GM21360 (cell line): Measurements from ENCODE around the gene CASP7.

Experiments used
- ATAC-seq: cut with Tn5 transposase; IDR thresholded peaks from one replicate; pipeline ENCODE4 v1.9.1; 2021; ENCODE audit warnings: mild to moderate bottlenecking, moderate library complexity; ENCODE audit not compliant: unreplicated experiment

CASP7 gene

GRCh38 chr10:113711142-113711541, 31.4 kb downstream of the CASP7 start:
- no peak for ATAC-seq

GRCh38 chr10:113712024-113712423, 32.3 kb downstream of the CASP7 start:
- ATAC-seq = no peak

- ATAC-seq = no peak
These were observed 33.3 kb downstream of the CASP7 start for GRCh38 chr10:113712755-113713639.

- ATAC-seq = no peak
These were observed 33.9 kb downstream of the CASP7 start for GRCh38 chr10:113713640-113713982.

DNA sequence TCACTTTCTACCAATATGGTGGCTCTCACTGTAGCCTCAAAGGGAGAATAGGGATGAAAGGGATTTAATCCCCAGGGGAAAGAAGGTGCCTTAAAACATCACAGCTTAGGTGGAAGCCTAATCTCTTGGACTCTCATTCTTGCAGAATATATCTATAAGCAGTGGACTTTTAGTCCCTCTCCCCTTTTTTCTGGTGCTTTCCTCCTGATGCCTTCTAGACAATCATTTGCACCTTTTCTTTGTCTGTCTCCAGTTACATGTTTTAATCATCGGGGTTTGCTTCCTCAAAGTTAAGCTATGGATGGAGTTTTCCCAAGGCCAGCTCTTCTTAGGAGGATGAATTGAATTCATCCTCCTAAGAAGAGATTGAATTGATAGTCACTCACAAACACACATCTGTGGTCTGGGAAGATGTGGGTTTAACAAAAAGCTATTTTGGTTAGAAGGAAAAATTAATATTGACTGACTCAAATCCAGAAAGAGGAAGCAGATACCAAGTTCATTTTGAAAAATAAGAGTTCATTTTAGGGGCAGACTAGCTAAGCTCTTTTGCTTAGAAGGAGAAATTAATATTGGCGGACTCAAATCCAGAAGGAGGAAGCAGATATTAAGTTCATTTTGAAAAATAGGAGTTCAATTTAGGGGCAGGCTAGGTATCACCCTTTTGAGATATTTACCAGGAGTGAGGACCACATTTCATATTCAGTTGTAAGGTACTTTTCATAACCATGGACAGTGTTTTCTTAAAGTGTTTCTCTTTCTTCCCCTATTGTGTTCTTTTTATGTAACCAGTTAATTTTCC, 36.6 kb downstream of the CASP7 start:
- no peak for ATAC-seq

DNA sequence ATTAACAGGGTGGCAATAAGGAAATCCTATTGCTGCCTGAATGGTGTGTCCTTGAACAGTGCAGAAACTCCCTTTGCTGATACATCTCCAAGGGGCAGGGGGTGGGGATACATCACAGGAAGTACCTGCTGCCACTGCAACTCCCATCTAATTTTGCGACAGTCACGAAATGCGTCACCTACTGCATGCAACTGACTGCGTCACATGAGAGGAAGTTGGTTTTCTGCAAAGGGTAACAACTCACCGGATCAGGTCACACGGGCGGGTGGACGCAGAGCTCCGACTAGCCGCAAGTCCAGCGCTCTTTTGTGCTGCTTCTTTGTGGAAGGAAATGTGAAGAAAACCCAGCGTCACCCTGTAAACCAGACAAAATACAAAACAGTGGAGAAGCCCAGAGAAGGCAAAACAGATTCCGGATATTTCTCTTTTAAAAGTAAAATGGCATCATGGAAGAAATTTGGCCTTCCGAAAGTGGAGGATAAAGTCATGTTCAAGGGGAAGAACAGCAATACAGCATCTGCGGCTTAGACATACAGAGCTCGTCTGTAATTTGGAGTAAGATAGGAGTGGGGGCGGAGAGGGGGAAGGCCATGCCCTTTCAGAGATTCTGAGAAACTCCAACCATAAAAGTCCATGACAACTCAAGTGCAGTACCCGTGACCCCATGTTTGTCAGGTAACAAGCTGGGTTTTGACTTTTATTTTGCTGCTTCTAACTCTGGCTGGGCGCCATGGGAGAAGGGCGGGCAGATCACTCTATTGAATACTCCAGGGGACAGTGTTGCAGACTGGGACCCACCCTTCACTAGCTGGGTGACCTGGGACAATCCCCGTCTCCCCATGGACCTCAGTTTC, 39.5 kb downstream of the CASP7 start:
- no peak for ATAC-seq

DNA sequence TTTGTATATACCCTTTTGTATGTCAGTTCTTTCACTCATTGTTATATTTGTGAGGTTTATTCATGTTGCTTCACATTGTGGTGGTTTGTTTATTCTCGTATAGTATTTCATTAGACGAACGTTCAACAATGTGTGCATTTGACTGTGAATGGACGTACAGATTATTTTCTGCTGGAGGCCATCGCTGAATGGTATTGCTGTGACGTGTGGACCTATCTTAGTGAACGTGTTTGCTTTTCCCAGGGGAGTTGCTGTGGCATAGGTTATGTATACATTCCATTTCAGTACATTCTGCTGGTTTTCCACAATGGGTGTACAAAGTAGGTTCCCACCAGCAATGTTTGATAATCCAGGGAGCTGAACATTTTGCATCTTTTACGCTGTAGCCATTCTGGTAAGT, 40.7 kb downstream of the CASP7 start:
- no peak for ATAC-seq

- ATAC-seq = no peak
These were observed 52.6 kb downstream of the CASP7 start for GRCh38 chr10:113732160-113732881.

DNA sequence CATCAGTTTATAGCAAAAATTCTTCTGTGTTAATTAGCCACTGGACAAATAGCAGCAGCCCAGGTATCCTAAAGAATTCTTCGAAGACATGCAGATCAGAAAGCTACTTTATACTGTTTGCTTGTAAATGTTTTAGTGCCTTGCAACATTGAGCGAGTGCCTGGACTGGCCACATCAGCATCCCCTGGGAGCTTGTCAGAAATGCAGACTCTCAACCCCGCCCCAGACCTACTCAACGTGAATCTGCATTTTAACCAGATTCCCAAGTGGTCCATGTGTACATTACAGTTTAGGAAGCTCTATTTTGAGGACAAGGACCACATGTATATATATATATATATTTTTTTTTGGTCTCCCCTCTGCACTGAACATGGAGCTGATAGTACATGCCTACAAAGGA, 53.3 kb downstream of the CASP7 start:
- no peak for ATAC-seq

DNA sequence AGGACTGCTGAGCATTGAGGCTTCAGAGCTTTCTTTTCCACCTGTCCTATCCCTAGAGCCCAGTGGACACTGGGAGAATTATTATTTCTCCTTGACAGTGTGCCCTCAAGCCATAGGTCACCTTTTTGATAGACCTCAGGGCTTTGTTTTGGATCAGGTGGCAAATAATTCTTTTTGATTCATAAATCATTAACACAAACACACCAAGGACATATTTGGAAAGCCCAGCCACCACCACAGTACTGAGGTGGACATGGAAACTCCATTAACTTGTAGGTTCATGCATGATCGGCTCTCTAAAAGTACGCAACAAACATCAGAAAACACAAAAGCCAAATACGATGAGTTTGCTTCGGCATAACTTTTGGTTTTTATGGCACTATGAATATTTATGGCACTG, 53.9 kb downstream of the CASP7 start:
- no peak for ATAC-seq

DNA sequence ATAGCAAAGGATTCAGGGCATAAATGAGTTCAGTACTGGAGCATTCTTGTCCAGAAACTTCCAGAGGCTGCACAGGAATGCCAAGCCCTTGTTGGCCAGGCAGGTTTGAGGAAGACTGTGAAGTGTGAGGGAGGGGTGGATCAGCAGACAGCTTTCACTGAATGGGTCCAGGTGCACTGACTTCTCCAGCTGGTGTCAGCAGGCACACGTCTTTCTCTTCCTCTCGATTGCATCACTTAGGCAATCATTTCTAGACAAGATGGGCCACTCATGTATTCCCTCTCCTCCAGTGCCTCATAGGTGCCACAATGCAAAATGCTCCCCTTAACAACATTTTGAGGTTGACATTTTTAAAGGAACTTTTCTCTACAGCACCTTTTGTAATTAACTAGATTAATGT, 56.2 kb downstream of the CASP7 start:
- ATAC-seq = no peak

DNA sequence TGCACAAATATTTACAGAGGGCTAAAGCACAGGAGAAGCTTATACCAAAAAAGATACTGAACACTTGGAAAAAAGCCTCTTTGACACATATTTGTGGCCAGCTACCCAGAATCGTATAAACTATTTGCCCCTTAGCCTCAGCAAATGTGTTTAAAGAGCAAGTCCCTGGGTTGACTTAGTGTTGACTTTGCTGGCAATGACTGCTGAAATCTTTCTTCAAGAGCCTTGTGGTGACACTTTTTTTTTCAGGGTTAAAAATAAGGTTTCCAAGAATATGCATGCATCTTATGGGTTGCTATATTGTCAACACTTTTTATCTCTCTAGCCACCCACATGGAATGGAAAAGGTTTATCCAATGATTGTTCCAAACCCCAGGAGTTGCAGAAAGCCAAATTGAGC, 56.9 kb downstream of the CASP7 start:
- no peak for ATAC-seq

GRCh38 chr10:113739031-113739430, 59.3 kb downstream of the CASP7 start:
- no peak for ATAC-seq

- ATAC-seq = no peak
These were observed 59.9 kb downstream of the CASP7 start for GRCh38 chr10:113739577-113739976.

DNA sequence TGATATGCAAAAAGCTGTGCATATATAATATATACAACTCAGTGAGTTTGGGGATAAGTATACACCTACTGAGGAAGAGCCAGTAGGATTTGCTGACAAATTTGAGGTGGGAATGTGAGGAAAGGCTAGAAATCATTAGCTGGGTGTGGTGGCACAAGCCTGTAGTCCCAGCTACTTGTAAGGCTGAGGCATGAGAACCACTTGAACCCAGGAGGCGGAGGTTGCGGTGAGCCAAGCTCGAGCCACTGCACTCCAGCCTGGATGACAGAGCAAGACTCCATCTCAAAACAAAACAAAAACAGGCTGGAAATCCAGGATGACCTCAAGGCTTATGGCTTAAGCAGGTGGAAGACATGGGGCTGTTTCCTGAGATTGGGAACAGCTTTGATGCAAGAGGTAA, 61.1 kb downstream of the CASP7 start:
- no peak for ATAC-seq

DNA sequence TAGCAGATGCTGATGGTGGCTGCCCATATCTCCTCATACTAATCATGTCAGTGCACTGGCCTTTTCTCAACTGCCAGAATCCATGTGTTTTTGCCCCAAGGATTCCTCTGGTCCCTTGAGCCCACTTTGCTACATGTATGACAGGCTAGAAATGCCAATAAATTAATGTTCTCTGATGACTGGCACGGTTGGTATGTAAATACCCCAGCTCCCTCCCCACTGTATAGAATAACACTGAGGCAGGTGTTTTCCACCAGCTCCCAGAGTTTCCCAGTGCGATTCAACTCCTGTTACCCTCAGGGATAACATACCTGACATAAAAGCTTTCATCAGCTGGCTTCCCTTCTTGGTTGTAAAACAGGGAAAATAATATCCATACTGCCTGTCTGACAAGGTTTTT, 62.8 kb downstream of the CASP7 start:
- no peak for ATAC-seq

DNA sequence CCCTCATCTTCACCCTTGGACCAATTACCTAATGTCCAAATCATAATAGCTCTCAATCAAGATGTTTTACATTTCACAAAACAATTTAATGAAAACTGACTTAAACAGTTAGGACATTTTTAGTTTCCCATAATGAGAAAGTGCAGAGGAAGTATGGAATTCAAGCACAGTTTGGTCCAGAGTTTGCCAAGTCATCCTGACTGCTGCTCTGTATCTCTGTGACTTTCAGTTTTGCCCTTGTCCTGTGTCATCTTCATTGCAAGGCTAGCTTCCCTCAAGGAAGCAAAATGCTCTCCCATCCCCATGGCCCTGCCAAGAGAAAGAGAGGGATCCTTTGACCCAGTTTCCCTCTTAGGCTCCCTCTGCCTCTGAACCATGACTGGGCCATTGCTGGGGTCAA, 63.9 kb downstream of the CASP7 start:
- no peak for ATAC-seq

DNA sequence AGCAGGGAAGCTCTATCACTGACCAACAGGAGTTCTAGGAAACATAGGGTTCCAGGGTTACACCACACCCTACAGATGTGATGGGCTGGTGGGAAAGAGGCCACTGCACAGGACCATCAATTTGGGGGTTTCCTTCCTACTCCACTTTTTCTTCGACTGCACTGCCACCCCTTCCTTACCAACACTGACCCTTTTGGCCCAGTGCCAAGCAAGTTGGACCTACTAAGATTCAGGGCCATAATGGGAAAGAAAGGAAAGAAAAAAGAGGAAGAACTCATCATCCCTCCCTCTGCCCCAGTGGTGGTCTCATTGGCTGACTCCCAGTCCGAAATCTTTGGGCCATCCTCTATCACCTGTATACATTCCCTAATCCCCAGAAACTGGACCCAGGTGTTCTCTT, 65.7 kb downstream of the CASP7 start:
- ATAC-seq = no peak

GRCh38 chr10:113746217-113746957, 66.7 kb downstream of the CASP7 start:
- ATAC-seq = no peak

DNA sequence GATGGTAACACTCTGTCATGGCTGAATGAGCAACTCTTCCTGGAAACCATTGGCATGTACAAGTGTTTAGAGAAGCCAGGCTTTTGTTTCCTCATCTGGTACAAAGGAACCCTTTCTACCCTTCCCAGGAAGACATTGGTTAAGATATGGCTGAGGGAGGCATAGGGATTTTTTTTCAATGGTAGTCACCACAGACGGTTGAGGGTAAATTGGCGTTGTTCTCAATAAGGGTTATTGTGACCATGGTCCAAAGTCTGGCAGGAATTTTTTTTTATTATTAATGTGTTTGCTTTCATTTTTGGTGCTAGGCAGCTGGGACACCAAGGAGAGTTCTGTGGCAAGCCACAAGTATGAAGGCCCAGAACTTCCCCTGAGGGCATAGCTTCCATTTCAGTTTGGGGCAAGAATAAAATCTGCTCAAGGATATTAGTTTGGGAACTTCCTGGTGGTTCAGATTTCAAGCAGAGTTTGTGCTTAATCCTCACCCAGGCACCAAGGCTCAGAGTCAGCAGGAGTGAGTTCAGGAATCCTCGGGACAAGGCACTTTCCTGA, 71.5 kb downstream of the CASP7 start, which contains the start of gene PLEKHS1:
PLEKHS1 (plus strand) TSS at position 502 of the 552 bp plus-strand sequence. CDS start 3,596 bp downstream, outside the sequence.
- ATAC-seq = no peak
